RWPE2 (cell line): ENCODE results near the gene UBE3B.
"Not testable (repeated sequence)": the region's sequence is repeated elsewhere in the genome, so short reads cannot be mapped to it uniquely, and the experiment has no call there.

Source experiments
- ATAC-seq: fragments of 200-7000 bp; cut with Tn5 transposase; 3 replicates; pipeline ENCODE4 v1.9.1; 2021; ENCODE audit warnings: low read depth
- DNase-seq: peaks from one replicate; pipeline ENCODE4 v3.0.0-alpha.2; 2020; ENCODE audit warnings: low spot score
- H3K27ac ChIP-seq: fragments of 450-650 bp; 2 replicates; pipeline ENCODE4 v1.5.1; 2017; ENCODE audit warnings: mild to moderate bottlenecking; ENCODE audit not compliant: poor library complexity, severe bottlenecking
- H3K27me3 ChIP-seq: fragments of 250-450 bp; sonication (Bioruptor Pico); 2 replicates; pipeline ENCODE4 v1.5.1; 2021; ENCODE audit warnings: mild to moderate bottlenecking, moderate library complexity; ENCODE audit not compliant: insufficient read depth, poor library complexity, severe bottlenecking
- H3K36me3 ChIP-seq: fragments of 250-450 bp; sonication (Bioruptor Pico); 2 replicates; pipeline ENCODE4 v1.5.1; 2020; ENCODE audit warnings: low read depth, mild to moderate bottlenecking, moderate library complexity
- H3K4me1 ChIP-seq: fragments of 250-450 bp; sonication (Bioruptor Pico); 2 replicates; pipeline ENCODE4 v1.5.1; 2021; ENCODE audit warnings: mild to moderate bottlenecking, moderate library complexity; ENCODE audit not compliant: insufficient read depth, poor library complexity, severe bottlenecking
- H3K4me3 ChIP-seq: fragments of 250-450 bp; sonication (Bioruptor Pico); 2 replicates; pipeline ENCODE4 v1.5.1; 2021; ENCODE audit warnings: mild to moderate bottlenecking, moderate library complexity; ENCODE audit not compliant: severe bottlenecking
- H3K9me3 ChIP-seq: fragments of 250-450 bp; sonication (Bioruptor Pico); 2 replicates; pipeline ENCODE4 v1.5.1; 2021; ENCODE audit warnings: mild to moderate bottlenecking, moderate library complexity; ENCODE audit not compliant: severe bottlenecking
- CTCF ChIP-seq: fragments of 450-650 bp; IDR thresholded peaks from one replicate; pipeline ENCODE4 v1.5.1; 2017; ENCODE audit warnings: mild to moderate bottlenecking, moderate library complexity; ENCODE audit not compliant: poor library complexity, severe bottlenecking

The UBE3B gene

GRCh38 chr12:109466305-109466704 is 11.1 kb upstream of the UBE3B start:
- Histone ChIP-seq H3K36me3 (peaks cover 44% of the 10 kb centered on the region), H3K27ac (no peak overlapping the region), H3K4me1 (peaks cover 32% of the 10 kb centered on the region), H3K27me3 (no peaks in the 10 kb centered on the region), H3K4me3 (no peak overlapping the region), H3K9me3 (no peaks in the 10 kb centered on the region)
- ATAC-seq (no peak), DNase-seq (no peak)
- TF ChIP-seq CTCF, result no peak

- TF ChIP-seq CTCF, result no peak
- no peak for ATAC-seq
- no peak overlapping the region for H3K4me3 ChIP-seq
- H3K9me3 ChIP-seq, result no peaks in the 10 kb centered on the region
- no peaks in the 10 kb centered on the region for H3K27me3 ChIP-seq
- no peak overlapping the region for H3K27ac ChIP-seq
- DNase-seq, result no peak
- peaks cover 48% of the 10 kb centered on the region for H3K36me3 ChIP-seq
- peaks cover 27% of the 10 kb centered on the region for H3K4me1 ChIP-seq
Observed at GRCh38 chr12:109466821-109467220, 10.6 kb upstream of the UBE3B start.

GRCh38 chr12:109467978-109468676 is 9.3 kb upstream of the UBE3B start:
- Histone ChIP-seq H3K27me3 (no peaks in the 10 kb centered on the region), H3K9me3 (no peaks in the 10 kb centered on the region), H3K27ac (no peak overlapping the region), H3K4me1 (peaks cover 16% of the 10 kb centered on the region), H3K36me3 (peaks cover 61% of the 10 kb centered on the region), H3K4me3 (no peak overlapping the region)
- DNase-seq (no peak), ATAC-seq (no peak)
- TF ChIP-seq CTCF, result no peak

- no peaks in the 10 kb centered on the region for H3K9me3 ChIP-seq
- H3K4me1 ChIP-seq, result peaks cover 4% of the 10 kb centered on the region
- H3K4me3 ChIP-seq, result no peak overlapping the region
- H3K27me3 ChIP-seq, result no peaks in the 10 kb centered on the region
- ATAC-seq (no peak), DNase-seq (no peak)
- H3K27ac ChIP-seq, result no peak overlapping the region
- TF ChIP-seq CTCF, result no peak
- H3K36me3 ChIP-seq, result peaks cover 71% of the 10 kb centered on the region
Observed at GRCh38 chr12:109469517-109469916, 7.9 kb upstream of the UBE3B start.

GRCh38 chr12:109473006-109473405 is 4.4 kb upstream of the UBE3B start:
- H3K27ac ChIP-seq, result no peak overlapping the region
- peaks cover 58% of the 10 kb centered on the region for H3K36me3 ChIP-seq
- H3K9me3 ChIP-seq, result no peaks in the 10 kb centered on the region
- no peak overlapping the region for H3K4me3 ChIP-seq
- ATAC-seq (no peak), DNase-seq (no peak)
- TF ChIP-seq CTCF, result no peak
- peaks cover 8% of the 10 kb centered on the region for H3K4me1 ChIP-seq
- H3K27me3 ChIP-seq, result no peaks in the 10 kb centered on the region

- not testable (repeated sequence) for H3K9me3 ChIP-seq
Observed at GRCh38 chr12:109473526-109474270, 3.7 kb upstream of the UBE3B start.

More at GRCh38 chr12:109473526-109474270, 3.7 kb upstream of the UBE3B start:
- not testable (repeated sequence) for H3K27me3 ChIP-seq, H3K4me3 ChIP-seq, ATAC-seq, DNase-seq, H3K27ac ChIP-seq
- Histone ChIP-seq H3K36me3 (peaks cover 53% of the 10 kb centered on the region), H3K4me1 (peaks cover 14% of the 10 kb centered on the region)
